Activated naive CD8-positive, alpha-beta T cell treated with anti-CD3 and anti-CD28 coated beads for 36 hours (primary cell): ENCODE data around the gene SLC27A3. TPM values are rescaled to one million over a fixed set of nuclear protein-coding genes. Genes with fewer than 3 reads are reported as not detected.

ENCODE experiments used
- DNase-seq: peaks from one replicate; pipeline ENCODE4 v3.0.0; 2021
- H3K27ac Mint-ChIP-seq: one replicate; pipeline ENCODE4 v1.8.0; 2022; ENCODE audit warnings: mild to moderate bottlenecking, moderate library complexity, mixed read lengths
- H3K27me3 Mint-ChIP-seq: one replicate; pipeline ENCODE4 v1.8.0; 2022; ENCODE audit warnings: mild to moderate bottlenecking, mixed read lengths
- H3K36me3 Mint-ChIP-seq: one replicate; pipeline ENCODE4 v1.8.0; 2021; ENCODE audit warnings: mild to moderate bottlenecking, mixed read lengths
- H3K4me1 Mint-ChIP-seq: one replicate; pipeline ENCODE4 v1.8.0; 2021; ENCODE audit warnings: mixed read lengths
- H3K4me3 Mint-ChIP-seq: one replicate; pipeline ENCODE4 v1.8.0; 2022; ENCODE audit warnings: mild to moderate bottlenecking, moderate library complexity, mixed read lengths
- H3K9me3 Mint-ChIP-seq: one replicate; pipeline ENCODE4 v1.8.0; 2022; ENCODE audit warnings: mixed read lengths
- total RNA-seq, 2 experiments: library from RNA; stranded (reverse); gene quantifications; one replicate each; pipeline ENCODE4 v1.2.3, GENCODE V29; 2021

The SLC27A3 gene
- total RNA-seq, 2 experiments from 2014 or later = 6.4 to 6.9 TPM

DNA sequence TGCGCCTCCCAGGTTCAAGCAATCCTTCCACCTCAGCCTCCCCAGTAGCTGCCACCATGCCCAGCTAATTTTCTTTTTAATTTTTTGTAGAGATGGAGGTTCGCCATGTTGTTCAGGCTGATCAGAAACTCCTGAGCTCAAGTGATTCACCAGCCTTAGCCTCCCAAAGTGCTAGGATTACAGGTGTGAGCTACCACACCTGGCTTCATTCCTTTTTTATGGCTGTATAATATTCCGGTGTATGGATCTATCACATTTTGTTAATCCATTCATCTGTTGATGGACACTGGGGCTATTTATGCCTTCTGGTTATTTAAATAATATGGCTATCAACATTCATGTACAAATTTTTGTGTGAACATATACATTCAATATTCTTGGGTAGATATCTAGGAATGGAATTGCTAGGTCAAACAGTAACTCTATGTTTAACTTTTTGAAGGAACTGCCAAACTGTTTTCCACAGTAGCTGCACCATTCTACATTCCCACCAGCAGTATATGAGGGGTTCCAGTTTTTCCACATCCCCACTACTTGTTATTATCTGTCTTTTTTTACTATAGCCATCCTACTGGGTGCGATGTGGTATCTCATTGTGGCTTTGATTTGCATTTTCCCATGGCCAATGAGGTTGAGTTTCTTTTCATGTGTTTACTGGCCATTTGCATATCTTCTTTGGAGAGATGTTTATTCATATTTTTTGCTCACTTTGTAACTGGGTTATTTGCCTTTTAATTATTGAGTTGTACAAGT, 11.0 kb downstream of the SLC27A3 start:
- Mint-ChIP-seq H3K27me3 (peaks cover 8% of the 10 kb centered on the region), H3K4me3 (no peak overlapping the region), H3K27ac (no peak overlapping the region), H3K4me1 (peaks cover 31% of the 10 kb centered on the region), H3K36me3 (peaks cover 2% of the 10 kb centered on the region), H3K9me3 (no peaks in the 10 kb centered on the region)
- no peak for DNase-seq

DNA sequence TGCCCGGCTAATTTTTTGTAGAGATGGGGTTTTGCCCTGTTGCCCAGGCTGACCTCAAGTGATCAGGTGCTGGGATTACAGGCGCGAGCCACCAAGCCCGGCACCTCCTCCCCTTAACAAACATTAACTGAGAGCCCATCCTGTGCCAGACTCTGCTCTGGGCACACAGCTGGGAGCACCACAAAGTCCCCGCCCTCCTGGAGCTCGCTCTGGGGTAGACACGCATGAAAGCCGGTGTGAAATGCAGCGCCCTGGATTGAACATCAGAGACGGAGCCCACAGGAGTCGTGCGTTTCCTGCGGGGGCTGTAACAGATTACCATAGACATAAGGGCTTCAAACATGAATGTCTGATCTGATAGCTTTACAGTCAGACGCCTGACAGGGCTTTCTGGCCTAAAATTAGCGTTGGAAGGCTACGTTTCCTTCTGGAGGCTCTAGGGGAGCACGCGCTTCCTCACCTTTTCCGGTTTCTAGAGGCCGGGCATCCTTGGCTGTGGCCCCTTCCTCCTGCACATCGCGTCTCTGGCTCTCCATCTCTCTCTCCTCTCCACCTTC, 14.3 kb downstream of the SLC27A3 start:
- Mint-ChIP-seq H3K4me1 (peaks cover 30% of the 10 kb centered on the region), H3K27ac (peak overlapping the region; percentile 87), H3K36me3 (peaks cover 2% of the 10 kb centered on the region), H3K9me3 (no peaks in the 10 kb centered on the region), H3K4me3 (peak overlapping the region; percentile 70), H3K27me3 (peaks cover 8% of the 10 kb centered on the region)
- DNase-seq = no peak

DNA sequence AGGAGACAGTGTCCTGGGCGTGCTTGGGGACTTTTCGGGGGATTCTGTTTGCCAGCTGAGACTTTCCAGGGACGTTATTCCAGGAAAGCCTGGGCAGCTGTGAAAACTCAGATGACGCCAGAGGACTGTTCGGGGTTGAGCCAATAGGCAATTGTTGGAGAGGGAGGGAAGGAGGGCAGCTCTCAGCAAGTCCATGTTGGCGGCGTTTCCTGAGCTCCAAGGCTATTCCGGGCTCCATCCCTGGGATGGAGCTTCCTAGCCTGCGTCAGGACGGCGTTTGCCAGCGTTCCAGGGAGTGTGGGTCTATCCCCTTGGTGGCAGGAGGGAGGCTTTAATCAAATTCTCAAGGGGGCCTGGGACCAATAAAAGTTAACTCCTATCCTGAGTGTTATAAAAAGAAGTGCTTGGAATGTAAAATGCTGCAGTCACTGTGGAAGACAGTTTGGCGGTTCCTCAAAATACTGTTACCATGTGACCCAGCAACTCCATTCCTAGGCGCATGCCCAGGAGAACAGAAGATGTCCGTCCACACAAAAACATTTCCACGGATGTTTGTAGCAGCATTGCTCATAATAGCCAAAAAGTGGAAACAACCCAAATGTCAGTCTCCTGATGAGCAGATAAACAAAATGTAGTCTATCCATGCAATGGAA, 15.2 kb downstream of the SLC27A3 start:
- Mint-ChIP-seq H3K9me3 (no peaks in the 10 kb centered on the region), H3K4me3 (peak overlapping the region; percentile 70), H3K4me1 (peaks cover 31% of the 10 kb centered on the region), H3K27ac (peak overlapping the region; percentile 87), H3K27me3 (peaks cover 8% of the 10 kb centered on the region), H3K36me3 (peaks cover 2% of the 10 kb centered on the region)
- no peak for DNase-seq

DNA sequence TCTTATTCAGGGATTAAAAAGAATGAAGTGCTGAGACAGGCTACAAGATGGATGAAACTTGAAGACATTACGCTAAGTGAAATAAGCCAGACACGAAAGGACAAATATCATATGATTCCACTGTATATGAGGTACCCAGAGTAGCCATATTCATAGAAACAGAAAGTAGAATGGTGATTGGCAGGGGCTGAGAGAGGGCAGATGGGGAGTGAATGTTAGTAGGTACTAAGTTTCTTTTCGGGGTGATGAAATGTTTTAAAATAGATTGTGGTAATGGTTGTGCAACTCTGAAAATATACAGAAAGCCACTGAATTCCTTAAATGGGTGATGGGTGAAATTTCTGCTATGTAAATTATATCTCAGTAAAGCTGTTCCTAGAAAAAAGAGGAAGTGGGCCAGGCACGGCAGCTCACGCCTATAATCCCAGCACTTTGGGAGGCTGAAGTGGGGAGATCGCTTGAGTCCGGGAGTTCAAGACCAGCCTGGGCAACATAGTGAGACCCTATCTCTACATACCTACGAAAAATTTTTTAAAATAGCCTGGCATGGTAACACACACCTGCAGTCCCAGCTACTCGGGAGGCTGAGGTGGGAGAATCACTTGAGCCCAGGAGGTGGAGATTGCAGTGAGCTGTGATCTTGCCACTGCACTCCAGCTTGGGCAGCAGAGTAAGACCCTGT, 15.9 kb downstream of the SLC27A3 start:
- H3K4me3 Mint-ChIP-seq = peak overlapping the region; percentile 20
- peak overlapping the region; percentile 87 for H3K27ac Mint-ChIP-seq

DNA sequence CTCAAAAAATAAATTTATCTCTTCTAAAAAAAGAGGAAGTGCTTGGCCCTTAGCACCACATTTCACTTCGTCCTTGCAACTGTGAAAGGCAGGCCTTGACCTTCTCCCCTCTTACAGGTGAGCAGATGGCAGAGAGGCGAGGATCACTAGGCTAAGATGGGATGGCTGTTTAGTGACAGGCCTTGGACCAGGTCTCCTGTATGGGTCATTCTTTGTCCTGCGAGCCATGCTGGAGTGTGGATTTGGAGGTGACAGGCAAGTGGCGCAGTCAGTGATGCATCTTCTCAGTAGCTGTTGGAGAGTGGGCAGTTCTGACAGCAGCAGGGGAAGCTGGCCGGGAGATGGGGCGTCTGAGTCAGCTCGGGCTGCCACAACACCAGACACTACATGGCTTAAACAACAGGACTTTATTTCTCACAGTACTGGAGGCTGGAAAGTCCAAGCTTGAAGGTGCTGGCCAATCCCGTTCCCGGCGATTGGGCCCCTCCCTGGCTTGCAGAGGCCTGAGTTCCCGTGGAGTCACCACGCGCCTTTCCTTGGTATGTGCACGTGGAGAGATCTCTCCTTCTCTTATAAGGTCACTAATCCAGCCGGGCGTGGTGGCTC, 16.5 kb downstream of the SLC27A3 start:
- DNase-seq = peak; percentile 35
- Mint-ChIP-seq H3K27me3 (peaks cover 8% of the 10 kb centered on the region), H3K27ac (peak overlapping the region; percentile 87), H3K4me1 (peaks cover 36% of the 10 kb centered on the region), H3K36me3 (peaks cover 2% of the 10 kb centered on the region), H3K9me3 (no peaks in the 10 kb centered on the region), H3K4me3 (peak overlapping the region; percentile 20)

More for the DNA sequence above, 15.9 kb downstream of the SLC27A3 start:
- Mint-ChIP-seq H3K9me3 (no peaks in the 10 kb centered on the region), H3K4me1 (peaks cover 31% of the 10 kb centered on the region), H3K27me3 (peaks cover 8% of the 10 kb centered on the region), H3K36me3 (peaks cover 2% of the 10 kb centered on the region)
- DNase-seq = no peak

DNA sequence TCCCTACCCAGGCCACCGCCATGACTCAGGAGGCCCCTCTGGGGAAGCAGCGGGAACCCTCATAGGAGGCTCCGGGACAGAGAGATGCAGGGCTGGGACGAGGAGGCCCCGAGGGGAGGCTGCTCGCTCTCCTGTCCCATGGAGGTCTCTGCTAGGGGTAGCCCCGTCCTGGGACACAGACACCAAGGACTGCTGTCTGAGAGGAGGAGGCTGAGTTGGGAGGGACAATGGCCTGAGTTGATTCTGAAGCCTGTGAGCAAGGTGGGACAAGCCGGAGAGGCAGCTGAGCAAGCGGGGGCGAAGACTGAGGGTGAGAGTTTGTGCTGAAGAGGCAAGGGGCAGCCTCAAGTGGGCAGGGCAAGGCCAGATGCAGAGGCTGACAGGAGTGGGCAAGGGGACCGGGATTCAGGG, 17.4 kb downstream of the SLC27A3 start:
- DNase-seq = no peak
- Mint-ChIP-seq H3K27me3 (peaks cover 8% of the 10 kb centered on the region), H3K4me1 (peaks cover 42% of the 10 kb centered on the region), H3K4me3 (no peak overlapping the region), H3K27ac (no peak overlapping the region), H3K36me3 (peaks cover 2% of the 10 kb centered on the region), H3K9me3 (no peaks in the 10 kb centered on the region)

DNA sequence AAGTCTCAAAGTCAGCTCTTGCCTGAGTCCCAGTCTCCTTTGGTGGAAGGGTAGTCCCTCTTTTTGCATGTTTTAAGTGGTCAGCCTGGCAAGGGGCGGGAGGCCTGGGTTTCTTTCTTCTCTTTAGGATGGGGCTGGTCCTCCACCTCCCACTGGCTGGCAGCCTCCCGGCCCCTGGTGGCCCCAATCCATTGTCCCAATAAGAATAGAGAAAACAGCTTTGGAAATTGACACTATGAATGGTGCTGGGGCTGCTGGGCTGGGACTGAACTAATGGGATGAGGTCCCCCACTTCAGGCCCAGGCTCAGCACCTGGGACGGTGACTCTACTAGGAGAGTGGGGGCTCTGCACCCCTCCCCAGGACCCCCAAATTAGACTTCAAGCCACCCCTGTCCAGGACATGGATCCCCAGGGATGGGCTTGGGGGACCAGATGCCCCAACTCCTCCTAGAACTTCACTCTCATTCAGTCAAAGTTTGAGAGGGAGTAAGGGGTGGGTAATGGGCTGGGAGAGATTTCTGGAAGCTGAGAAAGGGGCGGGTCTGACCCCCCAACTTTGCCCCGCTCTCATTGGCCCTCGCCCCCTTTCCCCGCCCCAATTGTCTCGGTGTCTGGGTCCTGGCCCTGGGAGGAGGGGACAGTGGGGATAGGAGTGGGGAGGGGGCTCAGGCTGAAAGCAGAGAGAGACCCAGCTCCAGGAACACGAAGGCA, 18.2 kb downstream of the SLC27A3 start:
- no peaks in the 10 kb centered on the region for H3K9me3 Mint-ChIP-seq
- H3K4me3 Mint-ChIP-seq = no peak overlapping the region
- no peak for DNase-seq
- H3K36me3 Mint-ChIP-seq = peaks cover 2% of the 10 kb centered on the region
- H3K27ac Mint-ChIP-seq = no peak overlapping the region
- peaks cover 42% of the 10 kb centered on the region for H3K4me1 Mint-ChIP-seq
- peaks cover 4% of the 10 kb centered on the region for H3K27me3 Mint-ChIP-seq

DNA sequence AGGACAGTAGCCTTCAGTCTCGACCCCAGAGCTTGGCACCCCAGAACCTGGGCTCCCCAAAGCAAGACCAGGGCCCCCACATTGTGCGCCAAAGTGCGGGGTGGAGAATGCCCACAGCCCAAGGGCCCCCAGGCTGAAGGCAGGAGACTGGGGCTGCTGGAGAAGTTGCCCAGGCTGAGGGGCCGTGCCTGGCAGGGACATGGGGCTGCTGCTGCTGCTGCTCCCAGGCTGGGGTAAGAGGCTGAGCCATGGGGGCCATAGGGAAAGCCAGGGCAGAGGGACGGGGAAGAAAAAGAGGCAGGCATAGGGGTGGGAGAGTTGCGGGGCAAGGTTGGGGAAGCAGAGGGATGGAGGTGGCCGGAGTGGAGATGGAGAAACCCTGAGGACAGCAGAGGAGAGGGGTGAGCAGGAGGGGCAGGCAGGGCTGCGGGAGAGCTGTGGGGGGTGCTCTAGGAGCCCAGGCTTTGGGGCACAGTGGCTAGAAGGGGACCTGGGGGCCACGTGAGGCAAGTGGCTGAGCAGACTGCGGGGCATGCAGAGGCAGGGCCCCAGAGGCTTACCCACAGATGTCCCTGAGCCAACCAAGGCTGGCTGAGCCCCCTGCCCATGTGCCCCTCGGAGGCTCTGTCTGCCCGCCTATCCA, 18.9 kb downstream of the SLC27A3 start:
- Mint-ChIP-seq H3K9me3 (no peaks in the 10 kb centered on the region), H3K4me3 (no peak overlapping the region), H3K27me3 (no peaks in the 10 kb centered on the region), H3K4me1 (peaks cover 39% of the 10 kb centered on the region), H3K27ac (no peak overlapping the region), H3K36me3 (peaks cover 2% of the 10 kb centered on the region)
- DNase-seq = no peak

DNA sequence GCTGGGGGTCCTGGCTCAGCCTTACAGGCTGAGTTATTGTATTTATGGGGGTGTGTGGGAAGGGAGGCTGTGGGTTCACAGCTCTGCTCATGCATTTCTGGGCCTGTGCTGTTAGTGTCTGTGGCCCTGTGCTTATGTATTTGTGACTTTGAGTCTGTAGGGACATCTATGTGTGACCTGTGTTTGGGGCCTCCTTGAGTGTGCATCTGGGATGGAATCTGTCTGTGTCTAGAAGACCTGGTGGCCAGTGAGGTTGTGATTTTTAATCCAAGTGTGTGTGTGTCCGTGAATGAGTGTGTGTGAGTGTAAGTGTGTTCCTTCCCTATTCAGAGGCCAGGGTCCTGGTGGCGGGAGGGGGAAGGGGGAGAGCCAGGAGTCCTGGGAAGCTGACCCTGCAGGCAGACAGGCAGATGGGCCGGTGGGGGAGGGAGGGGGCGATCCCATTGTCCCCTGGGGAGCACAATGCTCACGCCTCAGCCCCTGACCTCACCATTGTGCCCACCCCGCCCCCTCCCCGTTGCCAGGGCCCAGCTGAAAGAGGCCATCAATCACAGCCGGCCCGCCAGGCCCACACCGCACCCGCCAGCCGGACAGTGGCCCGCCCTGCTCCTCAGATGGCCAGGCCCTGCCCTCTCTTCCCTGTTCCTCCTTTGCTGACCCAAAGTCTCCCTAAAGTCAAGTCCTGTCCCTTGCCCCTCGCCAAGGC, 19.6 kb downstream of the SLC27A3 start:
- DNase-seq = no peak
- H3K4me1 Mint-ChIP-seq = peaks cover 35% of the 10 kb centered on the region
- H3K4me3 Mint-ChIP-seq = no peak overlapping the region
- no peaks in the 10 kb centered on the region for H3K9me3 Mint-ChIP-seq
- no peak overlapping the region for H3K27ac Mint-ChIP-seq
- H3K27me3 Mint-ChIP-seq = no peaks in the 10 kb centered on the region
- H3K36me3 Mint-ChIP-seq = peaks cover 1% of the 10 kb centered on the region

DNA sequence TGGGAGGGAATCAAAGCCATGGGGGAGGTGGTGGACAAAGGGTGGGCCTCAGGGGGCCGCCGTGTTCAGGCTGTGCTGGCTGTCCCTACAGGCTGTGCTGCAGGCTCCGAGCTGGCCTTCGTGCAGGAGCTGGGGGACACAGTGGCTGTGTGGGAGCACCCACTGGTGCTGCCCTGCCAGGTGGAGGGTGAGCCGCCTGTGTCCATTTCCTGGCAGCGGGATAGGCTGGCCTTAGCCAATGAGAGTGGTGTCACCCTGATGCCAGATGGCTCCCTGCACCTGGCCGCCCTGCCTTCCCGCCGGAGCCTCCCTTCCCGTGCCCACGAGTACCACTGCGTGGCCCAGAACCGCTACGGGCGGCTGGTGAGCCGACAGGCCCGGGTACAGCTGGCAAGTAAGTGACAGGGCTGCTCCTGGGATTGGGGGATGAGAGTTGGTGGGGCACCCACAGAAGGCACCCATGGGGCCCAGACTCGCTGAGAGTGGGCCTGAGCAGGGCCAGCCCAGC, 20.2 kb downstream of the SLC27A3 start:
- DNase-seq = no peak
- Mint-ChIP-seq H3K9me3 (no peaks in the 10 kb centered on the region), H3K36me3 (no peaks in the 10 kb centered on the region), H3K4me1 (peaks cover 29% of the 10 kb centered on the region), H3K27me3 (no peaks in the 10 kb centered on the region), H3K4me3 (no peak overlapping the region), H3K27ac (no peak overlapping the region)

DNA sequence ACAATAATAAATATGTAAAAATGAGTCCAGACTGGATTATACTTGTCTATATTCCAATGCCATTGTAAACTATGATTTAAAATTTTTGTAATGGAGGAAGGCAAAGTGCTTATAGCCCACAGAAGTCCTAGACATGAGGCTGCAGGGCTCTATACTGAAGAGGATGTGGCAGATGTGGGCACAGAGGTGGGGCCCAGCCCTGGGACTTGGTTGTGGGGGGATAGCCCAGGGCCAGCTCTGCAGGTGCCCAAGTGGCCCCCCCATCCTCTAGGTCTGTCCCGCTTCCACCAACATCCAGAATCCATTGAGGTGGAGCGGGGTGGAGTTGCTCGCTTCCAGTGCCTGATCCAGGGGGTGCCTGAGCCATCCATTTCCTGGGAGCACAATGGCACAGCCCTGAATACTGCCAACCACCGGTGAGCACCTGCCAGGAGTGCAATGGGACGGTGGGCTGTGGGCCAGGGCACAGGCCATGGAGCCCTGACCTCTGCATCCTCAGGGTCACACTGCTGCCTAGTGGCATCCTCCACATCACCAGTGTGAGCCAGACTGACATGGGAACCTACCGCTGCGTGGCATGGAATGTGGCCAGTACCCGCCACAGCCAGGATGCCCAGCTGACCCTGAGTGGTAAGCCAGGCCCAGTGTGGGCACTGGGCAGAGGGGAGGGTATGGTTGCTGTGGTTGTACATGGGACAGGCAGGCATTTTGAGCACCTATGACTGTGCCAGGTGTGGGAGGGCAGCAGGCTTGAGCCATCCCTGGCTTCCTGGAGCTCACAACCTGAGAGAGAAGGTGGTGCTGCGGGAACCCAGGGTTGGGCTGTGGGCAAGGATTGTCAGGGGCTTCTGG, 21.0 kb downstream of the SLC27A3 start:
- Mint-ChIP-seq H3K36me3 (no peaks in the 10 kb centered on the region), H3K27me3 (no peaks in the 10 kb centered on the region), H3K4me3 (no peak overlapping the region), H3K4me1 (peaks cover 21% of the 10 kb centered on the region), H3K27ac (no peak overlapping the region), H3K9me3 (no peaks in the 10 kb centered on the region)
- no peak for DNase-seq

DNA sequence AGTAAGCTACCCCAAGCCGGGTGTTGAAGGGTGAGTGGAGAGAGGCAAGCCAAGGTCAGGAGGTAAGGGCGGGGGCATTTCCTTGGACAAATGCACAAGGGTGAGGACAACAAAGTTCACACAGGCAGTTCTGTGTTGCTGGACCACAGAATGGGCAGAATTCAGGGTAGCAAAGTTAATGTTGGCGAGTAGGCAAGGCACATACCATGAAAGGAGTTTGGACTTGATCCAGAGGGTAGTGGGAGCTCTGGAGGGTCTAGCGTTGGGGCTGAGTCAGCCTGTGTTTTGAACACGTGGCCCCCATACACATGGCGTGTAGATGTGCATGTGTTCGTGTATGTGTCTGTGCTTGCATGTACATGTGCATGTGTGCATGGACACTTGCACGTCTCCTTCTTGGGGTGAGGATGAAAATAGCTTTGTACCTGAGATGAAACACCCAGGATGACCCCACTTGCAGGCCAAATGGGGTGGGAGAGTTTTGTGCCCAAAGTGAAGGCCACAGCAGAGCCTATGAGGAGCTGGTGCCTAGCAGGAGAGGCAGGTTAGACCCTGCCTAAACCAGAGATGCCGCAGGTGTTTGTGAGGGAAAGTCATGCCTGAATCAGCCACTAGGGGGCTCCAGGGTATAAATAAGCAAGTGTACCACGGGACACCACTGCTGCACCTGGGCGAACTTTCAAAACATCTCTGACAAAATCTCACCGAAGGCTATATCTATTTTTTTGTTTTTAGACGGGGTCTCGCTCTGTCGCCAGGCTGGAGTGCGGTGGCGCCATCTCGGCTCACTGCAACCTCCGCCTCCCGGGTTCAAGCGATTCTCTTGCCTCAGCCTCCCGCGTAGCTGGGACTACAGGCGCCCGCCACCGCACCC, 21.8 kb downstream of the SLC27A3 start:
- Mint-ChIP-seq H3K27ac (no peak overlapping the region), H3K9me3 (no peaks in the 10 kb centered on the region), H3K36me3 (no peaks in the 10 kb centered on the region), H3K4me3 (no peak overlapping the region), H3K4me1 (peaks cover 13% of the 10 kb centered on the region), H3K27me3 (no peaks in the 10 kb centered on the region)
- peak; percentile 74 for DNase-seq
